Measurements from ENCODE around the gene SIGLEC5. TPM values are rescaled to one million over a fixed set of nuclear protein-coding genes. Genes with fewer than 3 reads are reported as not detected.

SIGLEC5 gene
- total RNA-seq, 1 experiment from 2014 or later = not detected

DNA sequence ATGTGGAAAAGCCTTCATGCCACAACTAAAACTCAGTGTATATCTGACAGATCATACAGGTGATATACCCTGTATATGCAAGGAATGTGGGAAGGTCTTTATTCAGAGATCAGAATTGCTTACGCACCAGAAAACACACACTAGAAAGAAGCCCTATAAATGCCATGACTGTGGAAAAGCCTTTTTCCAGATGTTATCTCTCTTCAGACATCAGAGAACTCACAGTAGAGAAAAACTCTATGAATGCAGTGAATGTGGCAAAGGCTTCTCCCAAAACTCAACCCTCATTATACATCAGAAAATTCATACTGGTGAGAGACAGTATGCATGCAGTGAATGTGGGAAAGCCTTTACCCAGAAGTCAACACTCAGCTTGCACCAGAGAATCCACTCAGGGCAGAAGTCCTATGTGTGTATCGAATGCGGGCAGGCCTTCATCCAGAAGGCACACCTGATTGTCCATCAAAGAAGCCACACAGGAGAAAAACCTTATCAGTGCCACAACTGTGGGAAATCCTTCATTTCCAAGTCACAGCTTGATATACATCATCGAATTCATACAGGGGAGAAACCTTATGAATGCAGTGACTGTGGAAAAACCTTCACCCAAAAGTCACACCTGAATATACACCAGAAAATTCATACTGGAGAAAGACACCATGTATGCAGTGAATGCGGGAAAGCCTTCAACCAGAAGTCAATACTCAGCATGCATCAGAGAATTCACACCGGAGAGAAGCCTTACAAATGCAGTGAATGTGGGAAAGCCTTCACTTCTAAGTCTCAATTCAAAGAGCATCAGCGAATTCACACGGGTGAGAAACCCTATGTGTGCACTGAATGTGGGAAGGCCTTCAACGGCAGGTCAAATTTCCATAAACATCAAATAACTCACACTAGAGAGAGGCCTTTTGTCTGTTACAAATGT lies 42.7 kb downstream of the SIGLEC5 start:
- no peaks in the 10 kb centered on the region for H3K27me3 ChIP-seq (ENCODE audit: insufficient read depth, low read depth)
- no peak overlapping the region for H2AFZ ChIP-seq
- H3K27ac ChIP-seq = no peak overlapping the region
- ChIA-PET CTCF (interaction anchor here (0.6 kb wide), 1 partner anchor 8 kb away, joined by 7 read pairs; no protein-coding TSS in a partner anchor), POLR2A (ENCODE audit: unreplicated experiment) (no interaction called here)
- H3K9me3 ChIP-seq (ENCODE audit: insufficient read depth, low read depth) = peaks cover 28% of the 10 kb centered on the region
- TF ChIP-seq, protein P1, sequence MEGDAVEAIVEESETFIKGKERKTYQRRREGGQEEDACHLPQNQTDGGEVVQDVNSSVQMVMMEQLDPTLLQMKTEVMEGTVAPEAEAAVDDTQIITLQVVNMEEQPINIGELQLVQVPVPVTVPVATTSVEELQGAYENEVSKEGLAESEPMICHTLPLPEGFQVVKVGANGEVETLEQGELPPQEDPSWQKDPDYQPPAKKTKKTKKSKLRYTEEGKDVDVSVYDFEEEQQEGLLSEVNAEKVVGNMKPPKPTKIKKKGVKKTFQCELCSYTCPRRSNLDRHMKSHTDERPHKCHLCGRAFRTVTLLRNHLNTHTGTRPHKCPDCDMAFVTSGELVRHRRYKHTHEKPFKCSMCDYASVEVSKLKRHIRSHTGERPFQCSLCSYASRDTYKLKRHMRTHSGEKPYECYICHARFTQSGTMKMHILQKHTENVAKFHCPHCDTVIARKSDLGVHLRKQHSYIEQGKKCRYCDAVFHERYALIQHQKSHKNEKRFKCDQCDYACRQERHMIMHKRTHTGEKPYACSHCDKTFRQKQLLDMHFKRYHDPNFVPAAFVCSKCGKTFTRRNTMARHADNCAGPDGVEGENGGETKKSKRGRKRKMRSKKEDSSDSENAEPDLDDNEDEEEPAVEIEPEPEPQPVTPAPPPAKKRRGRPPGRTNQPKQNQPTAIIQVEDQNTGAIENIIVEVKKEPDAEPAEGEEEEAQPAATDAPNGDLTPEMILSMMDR (conservative IDR thresholded peaks at IDR 0.05) = no peak
- no peak for TF ChIP-seq EZH2 (IDR thresholded peaks at IDR 0.05; ENCODE audit: low read depth)
- H3K4me2 ChIP-seq = no peak overlapping the region
- no TSS peak for BruUV-seq (replicated peaks)
- no peaks in the 10 kb centered on the region for H3K79me2 ChIP-seq (ENCODE audit: low read depth)
- no peaks in the 10 kb centered on the region for H3K4me1 ChIP-seq (replicated peaks; ENCODE audit: insufficient read depth)
- H3K9me2 ChIP-seq (ENCODE audit: insufficient read depth) = no peaks in the 10 kb centered on the region
- peaks cover 34% of the 10 kb centered on the region for H3K36me3 ChIP-seq (ENCODE audit: low read depth)
- no peaks in the 10 kb centered on the region for H4K20me1 ChIP-seq (ENCODE audit: insufficient read depth)
- DNase-seq = no peak
- H3K4me3 ChIP-seq = no peak overlapping the region
- no peaks in the 10 kb centered on the region for H3F3A ChIP-seq (ENCODE audit: insufficient read depth, low read depth)
- intact Hi-C loops (cut with micrococcal nuclease; ENCODE audit: unreplicated experiment) = no loop called here

DNA sequence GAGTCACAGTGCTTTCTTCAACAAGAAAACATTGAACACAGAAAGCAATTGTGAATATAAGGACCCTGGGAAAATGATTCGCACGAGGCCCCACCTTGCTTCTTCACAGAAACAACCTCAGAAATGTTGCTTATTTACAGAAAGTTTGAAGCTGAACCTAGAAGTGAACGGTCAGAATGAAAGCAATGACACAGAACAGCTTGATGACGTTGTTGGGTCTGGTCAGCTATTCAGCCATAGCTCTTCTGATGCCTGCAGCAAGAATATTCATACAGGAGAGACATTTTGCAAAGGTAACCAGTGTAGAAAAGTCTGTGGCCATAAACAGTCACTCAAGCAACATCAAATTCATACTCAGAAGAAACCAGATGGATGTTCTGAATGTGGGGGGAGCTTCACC lies 43.4 kb downstream of the SIGLEC5 start:
- TF ChIP-seq EZH2 (IDR thresholded peaks at IDR 0.05; ENCODE audit: low read depth) = no peak
- TF ChIP-seq, protein P1 (conservative IDR thresholded peaks at IDR 0.05) = no peak
- Histone ChIP-seq H3K36me3 (ENCODE audit: low read depth) (peaks cover 34% of the 10 kb centered on the region), H2AFZ (no peak overlapping the region), H3K4me3 (no peak overlapping the region), H3K27ac (no peak overlapping the region), H3F3A (ENCODE audit: insufficient read depth, low read depth) (no peaks in the 10 kb centered on the region), H3K27me3 (ENCODE audit: insufficient read depth, low read depth) (no peaks in the 10 kb centered on the region), H3K9me2 (ENCODE audit: insufficient read depth) (no peaks in the 10 kb centered on the region), H3K4me1 (replicated peaks; ENCODE audit: insufficient read depth) (no peaks in the 10 kb centered on the region), H3K79me2 (ENCODE audit: low read depth) (no peaks in the 10 kb centered on the region), H3K9me3 (ENCODE audit: insufficient read depth, low read depth) (peaks cover 28% of the 10 kb centered on the region), H3K4me2 (no peak overlapping the region), H4K20me1 (ENCODE audit: insufficient read depth) (no peaks in the 10 kb centered on the region)
- ChIA-PET CTCF (no interaction called here), POLR2A (ENCODE audit: unreplicated experiment) (no interaction called here)
- DNase-seq = no peak
- BruUV-seq (replicated peaks) = no TSS peak
- intact Hi-C loops (cut with micrococcal nuclease; ENCODE audit: unreplicated experiment) = no loop called here

DNA sequence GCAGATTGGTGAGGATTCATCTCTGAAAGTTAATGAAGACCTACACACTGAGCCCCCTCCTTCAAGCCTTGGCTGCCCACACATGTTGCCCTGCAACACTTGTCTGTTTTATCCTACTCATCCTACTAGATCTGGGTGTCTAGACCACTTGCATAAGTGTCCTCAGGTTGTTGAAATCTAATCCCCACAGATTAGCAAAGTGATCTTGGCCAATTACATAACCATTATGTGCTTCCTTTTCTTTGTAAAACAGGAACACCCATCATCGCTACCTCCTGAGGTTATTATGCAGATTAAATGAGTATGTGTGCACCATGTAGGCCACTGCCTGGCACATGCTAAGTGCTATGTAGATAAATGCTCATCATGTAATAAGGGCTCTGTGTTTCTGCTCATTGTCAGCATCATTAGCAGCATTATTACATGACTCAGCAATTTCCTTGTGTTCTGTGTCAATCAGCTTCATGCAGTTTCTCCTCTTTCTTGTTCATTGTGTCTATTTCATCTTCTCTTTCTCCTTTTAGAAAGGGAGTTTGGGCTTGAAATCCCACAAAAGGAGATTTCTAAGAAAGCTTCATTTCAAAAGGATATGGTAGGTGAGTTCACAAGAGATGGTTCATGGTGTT lies 44.0 kb downstream of the SIGLEC5 start:
- Histone ChIP-seq H3K79me2 (ENCODE audit: low read depth) (no peaks in the 10 kb centered on the region), H3F3A (ENCODE audit: insufficient read depth, low read depth) (no peaks in the 10 kb centered on the region), H2AFZ (no peak overlapping the region), H3K4me3 (no peak overlapping the region), H3K27ac (no peak overlapping the region), H3K4me2 (no peak overlapping the region), H3K4me1 (replicated peaks; ENCODE audit: insufficient read depth) (no peaks in the 10 kb centered on the region), H3K9me2 (ENCODE audit: insufficient read depth) (no peaks in the 10 kb centered on the region), H3K27me3 (ENCODE audit: insufficient read depth, low read depth) (no peaks in the 10 kb centered on the region), H3K9me3 (ENCODE audit: insufficient read depth, low read depth) (peaks cover 28% of the 10 kb centered on the region), H3K36me3 (ENCODE audit: low read depth) (peaks cover 34% of the 10 kb centered on the region), H4K20me1 (ENCODE audit: insufficient read depth) (no peaks in the 10 kb centered on the region)
- ChIA-PET POLR2A (ENCODE audit: unreplicated experiment) (no interaction called here), CTCF (no interaction called here)
- TF ChIP-seq, protein P1 (conservative IDR thresholded peaks at IDR 0.05) = no peak
- TF ChIP-seq EZH2 (IDR thresholded peaks at IDR 0.05; ENCODE audit: low read depth) = no peak
- BruUV-seq (replicated peaks) = no TSS peak
- no peak for DNase-seq
- intact Hi-C loops (cut with micrococcal nuclease; ENCODE audit: unreplicated experiment) = no loop called here
